GM12875 (cell line): ENCODE data around the gene PDZRN3.

Source experiments
- H3K4me3 ChIP-seq: one replicate; pipeline ENCODE4 v1.5.1; 2011; ENCODE audit warnings: low read depth, low read length, control low read depth
- CTCF ChIP-seq: IDR thresholded peaks from 2 replicates; pipeline ENCODE4 v1.5.1; 2011; ENCODE audit warnings: low read depth, mild to moderate bottlenecking, control low read depth, inconsistent platforms, low read length, moderate library complexity, borderline replicate concordance; ENCODE audit not compliant: insufficient read depth

PDZRN3 gene

GRCh38 chr3:73540969-73541740, 83.6 kb downstream of the PDZRN3 start:
- no peak overlapping the region for H3K4me3 ChIP-seq
- TF ChIP-seq CTCF, result no peak

- no peak for TF ChIP-seq CTCF
- no peak overlapping the region for H3K4me3 ChIP-seq
Observed at GRCh38 chr3:73538486-73538885, 86.3 kb downstream of the PDZRN3 start.

GRCh38 chr3:73536952-73537351, 87.8 kb downstream of the PDZRN3 start:
- no peak for TF ChIP-seq CTCF
- H3K4me3 ChIP-seq, result no peak overlapping the region

- no peak overlapping the region for H3K4me3 ChIP-seq
- no peak for TF ChIP-seq CTCF
Observed at GRCh38 chr3:73536336-73536895, 88.3 kb downstream of the PDZRN3 start.

- TF ChIP-seq CTCF, result no peak
Observed at GRCh38 chr3:73535931-73536330, 88.8 kb downstream of the PDZRN3 start.

GRCh38 chr3:73535137-73535536, 89.6 kb downstream of the PDZRN3 start:
- H3K4me3 ChIP-seq, result no peak overlapping the region
- no peak for TF ChIP-seq CTCF

More at GRCh38 chr3:73535931-73536330, 88.8 kb downstream of the PDZRN3 start:
- no peak overlapping the region for H3K4me3 ChIP-seq

- H3K4me3 ChIP-seq, result no peak overlapping the region
- TF ChIP-seq CTCF, result no peak
Observed at GRCh38 chr3:73530022-73530396, 94.7 kb downstream of the PDZRN3 start.
